Measurements from ENCODE around the gene METTL25B. TPM values are rescaled to one million over a fixed set of nuclear protein-coding genes. Genes with fewer than 3 reads are reported as not detected.

Gene METTL25B
- total and polyA plus RNA-seq, 2 of the 4 experiments (the other 2 are of a cell fraction): 2.3 to 10.1 TPM

GRCh38 chr1:156705321-156705917 lies 22.9 kb upstream of the METTL25B start, which contains the start of gene CRABP2:
Gene CRABP2, minus strand, starts transcription at chr1:156705583. Its CDS starts 137 bp downstream, at chr1:156705446.
- in situ Hi-C loops (cut with MboI; ENCODE audit: low sequenced_read_pairs): no loop called here
- Histone ChIP-seq H3K79me1 (ENCODE audit: low read depth in 1 of 2, low read length in 2 of 2) (no peaks in the 10 kb centered on the region), H4K8ac (ENCODE audit: low read depth in 2 of 2, low read length in 2 of 2) (peak within 1 kb of the TSS; percentile 77 to 88), H2AFZ (replicated peaks; ENCODE audit: low read length, poor library complexity) (peak within 1 kb of the TSS; percentile 90), H3K9me3 (ENCODE audit: control insufficient read depth, insufficient read depth, low read length) (no peaks in the 10 kb centered on the region), H3K27me3 (ENCODE audit: control insufficient read depth, insufficient read depth, low read length) (peaks cover 5% of the 10 kb centered on the region), H3K9ac (ENCODE audit: low read depth, low read length) (peak within 1 kb of the TSS; percentile 35), H2BK5ac (ENCODE audit: low read depth, low read length, poor library complexity, severe bottlenecking) (no peak within 1 kb of the TSS), H3K18ac (ENCODE audit: low read depth, low read length) (peak within 1 kb of the TSS; percentile 48; the same call in 1 of the 2 replicates), H3K36me3 (ENCODE audit: control insufficient read depth, insufficient read depth, low read length) (no peaks in the 10 kb centered on the region), H2AK9ac (replicated peaks; ENCODE audit: low read depth, low read length, poor library complexity) (peak within 1 kb of the TSS; percentile 90), H4K5ac (ENCODE audit: low read depth, low read length) (peak within 1 kb of the TSS; percentile 73), H3K4me1 (ENCODE audit: control insufficient read depth, insufficient read depth, low read length) (peaks cover 44% of the 10 kb centered on the region), H3K4ac (ENCODE audit: low read depth, low read length) (peak within 1 kb of the TSS; percentile 81), H3K14ac (replicated peaks; ENCODE audit: low read depth, low read length) (peak within 1 kb of the TSS; percentile 47; the same call in 1 of the 2 replicates), H3K4me3 (ENCODE audit: insufficient read depth, low read depth, low read length) (peak within 1 kb of the TSS; percentile 15; the same call in 1 of the 2 replicates), H4K20me1 (ENCODE audit: insufficient read depth, low read length) (no peaks in the 10 kb centered on the region), H3K56ac (ENCODE audit: extremely low read depth, insufficient read depth, low read length) (no peak within 1 kb of the TSS), H3K9me1 (ENCODE audit: insufficient read depth, low read length) (peaks cover 3% of the 10 kb centered on the region; the same call in 1 of the 2 replicates), H3K27ac (ENCODE audit: insufficient read depth, low read length) (peak within 1 kb of the TSS; percentile 10), H2BK120ac (ENCODE audit: low read depth, low read length) (peak within 1 kb of the TSS; percentile 80), H3K23ac (ENCODE audit: low read depth, low read length) (no peak within 1 kb of the TSS; the same call in 1 of the 2 replicates), H2BK15ac (ENCODE audit: low read depth, low read length) (peak within 1 kb of the TSS; percentile 83; the same call in 2 of the 3 replicates), H3K4me2 (ENCODE audit: low read depth, low read length) (peak within 1 kb of the TSS; percentile 81), H2AK5ac (ENCODE audit: low read depth, low read length) (peak within 1 kb of the TSS; percentile 91), H4K91ac (ENCODE audit: insufficient read depth, low read depth, low read length) (peak within 1 kb of the TSS; percentile 78; the same call in 1 of the 2 replicates), H2BK20ac (ENCODE audit: low read depth, low read length) (peak within 1 kb of the TSS; percentile 59)
- no TSS peak for BruUV-seq (replicated peaks)
- intact Hi-C loops (cut with micrococcal nuclease): loop anchor here (1.0 kb wide), 1 partner anchor 16 kb away; no protein-coding TSS in a partner anchor
- CTCF ChIA-PET: interaction anchor here (0.6 to 6.9 kb wide), 4 partner anchors 15 to 46 kb away, joined by 3 to 54 read pairs (median 4); partner anchors contain the start of gene HDGF
- dilution Hi-C loops (cut with HindIII; ENCODE audit: low sequenced_read_pairs, unreplicated experiment): no loop called here
- peak; percentile 7 for ATAC-seq (ENCODE audit: low read depth)
- 0% methylated on average over 7 of the region's 42 CpGs; no CpG with 5 or more reads in 1 of the 2 experiments for WGBS, 2 experiments (ENCODE audit: extremely low coverage in 2 of 2, insufficient read length in 1 of 2)
- no peak for DNase-seq
- POLR2A ChIA-PET (ENCODE audit: unreplicated experiment): no interaction called here
- TF ChIP-seq ELK1 (IDR thresholded peaks at IDR 0.05; ENCODE audit: borderline replicate concordance, low read depth, low read length) (no peak), BHLHE40 (IDR thresholded peaks at IDR 0.05; ENCODE audit: low read depth, low read length) (no peak), MXI1 (IDR thresholded peaks at IDR 0.05; ENCODE audit: borderline replicate concordance, low read depth, low read length) (no peak), CEBPB (IDR thresholded peaks at IDR 0.05; ENCODE audit: low read depth, low read length) (no peak), MAFK (IDR thresholded peaks at IDR 0.05; ENCODE audit: low read depth, low read length) (no peak), POLR2A (IDR thresholded peaks at IDR 0.05; ENCODE audit: low read depth, low read length) (no peak), RFX5 (IDR thresholded peaks at IDR 0.05; ENCODE audit: low read depth, low read length) (no peak), SMC3 (IDR thresholded peaks at IDR 0.05; ENCODE audit: low read depth, low read length) (no peak), CTCF (conservative IDR thresholded peaks at IDR 0.05; ENCODE audit: low read depth, low read length) (no peak), NFE2L2 (IDR thresholded peaks at IDR 0.05; ENCODE audit: low read depth, low read length) (no peak), FOS (IDR thresholded peaks at IDR 0.05; ENCODE audit: low read depth, low read length) (no peak), RAD21 (IDR thresholded peaks at IDR 0.05; ENCODE audit: low read length) (no peak), RCOR1 (IDR thresholded peaks at IDR 0.05; ENCODE audit: insufficient replicate concordance, low read length) (no peak), USF2 (IDR thresholded peaks at IDR 0.05; ENCODE audit: low read depth, low read length) (no peak), CHD1 (IDR thresholded peaks at IDR 0.05; ENCODE audit: low read depth, low read length) (no peak; the same call in 1 of the 2 replicates)

All from IMR-90 (cell line).